ENCODE data around the gene DUSP21.
"Not testable (repeated sequence)": the region's sequence is repeated elsewhere in the genome, so short reads cannot be mapped to it uniquely, and the experiment has no call there.

The DUSP21 gene

GRCh38 chrX:44843753-44844152 lies at the start of gene DUSP21:
Gene DUSP21 (plus strand): TSS chrX:44844021. CDS start chrX:44844133, 112 bp downstream.
- no peak for DNase-seq (ENCODE audit: low read depth)

GRCh38 chrX:44795945-44796450 lies 47.8 kb upstream of the DUSP21 start:
- DNase-seq (ENCODE audit: low read depth) = no peak

GRCh38 chrX:44802613-44803012 lies 41.2 kb upstream of the DUSP21 start:
- DNase-seq (ENCODE audit: low read depth) = no peak

GRCh38 chrX:44815681-44816080 lies 28.1 kb upstream of the DUSP21 start:
- DNase-seq (ENCODE audit: low read depth) = no peak

GRCh38 chrX:44816367-44816766 lies 27.5 kb upstream of the DUSP21 start:
- no peak for DNase-seq (ENCODE audit: low read depth)

- no peak for DNase-seq (ENCODE audit: low read depth)
These were observed 26.8 kb upstream of the DUSP21 start for GRCh38 chrX:44817029-44817428.

GRCh38 chrX:44822601-44823000 lies 21.2 kb upstream of the DUSP21 start:
- no peak for DNase-seq (ENCODE audit: low read depth)

- DNase-seq (ENCODE audit: low read depth) = not testable (repeated sequence)
These were observed 20.6 kb upstream of the DUSP21 start for GRCh38 chrX:44823193-44823592.

- DNase-seq (ENCODE audit: low read depth) = no peak
These were observed 15.7 kb upstream of the DUSP21 start for GRCh38 chrX:44828008-44828605.

GRCh38 chrX:44829832-44830231 lies 14.0 kb upstream of the DUSP21 start:
- DNase-seq (ENCODE audit: low read depth) = no peak

- DNase-seq (ENCODE audit: low read depth) = no peak
These were observed 1.1 kb upstream of the DUSP21 start for GRCh38 chrX:44842550-44843317.

GRCh38 chrX:44843318-44843702 lies 511 bp upstream of the DUSP21 start:
- DNase-seq (ENCODE audit: low read depth) = no peak

- DNase-seq (ENCODE audit: low read depth) = no peak
These were observed 383 bp downstream of the DUSP21 start for GRCh38 chrX:44844204-44844603.

GRCh38 chrX:44850891-44851290 lies 7.1 kb downstream of the DUSP21 start:
- DNase-seq (ENCODE audit: low read depth) = not testable (repeated sequence)

- no peak for DNase-seq (ENCODE audit: low read depth)
These were observed 27.4 kb downstream of the DUSP21 start for GRCh38 chrX:44871114-44871645.

- DNase-seq (ENCODE audit: low read depth) = no peak
These were observed 28.4 kb downstream of the DUSP21 start for GRCh38 chrX:44871931-44872820.

- peak; percentile 100 for DNase-seq (ENCODE audit: low read depth)
These were observed 29.1 kb downstream of the DUSP21 start, which contains the start of gene KDM6A for GRCh38 chrX:44872821-44873414. Gene KDM6A (plus strand): TSS chrX:44873188. CDS start chrX:44873552, 364 bp downstream.

- DNase-seq (ENCODE audit: low read depth) = peak; percentile 50
These were observed 29.8 kb downstream of the DUSP21 start for GRCh38 chrX:44873415-44874276.

GRCh38 chrX:44874420-44875184 lies 30.8 kb downstream of the DUSP21 start:
- DNase-seq (ENCODE audit: low read depth) = peak; percentile 40

GRCh38 chrX:44875185-44875489 lies 31.3 kb downstream of the DUSP21 start:
- no peak for DNase-seq (ENCODE audit: low read depth)

Measured in T-helper 22 cell (primary cell).